ENCODE results near the gene MAPK10.
"Not testable (repeated sequence)": the region's sequence is repeated elsewhere in the genome, so short reads cannot be mapped to it uniquely, and the experiment has no call there.

Gene MAPK10

DNA sequence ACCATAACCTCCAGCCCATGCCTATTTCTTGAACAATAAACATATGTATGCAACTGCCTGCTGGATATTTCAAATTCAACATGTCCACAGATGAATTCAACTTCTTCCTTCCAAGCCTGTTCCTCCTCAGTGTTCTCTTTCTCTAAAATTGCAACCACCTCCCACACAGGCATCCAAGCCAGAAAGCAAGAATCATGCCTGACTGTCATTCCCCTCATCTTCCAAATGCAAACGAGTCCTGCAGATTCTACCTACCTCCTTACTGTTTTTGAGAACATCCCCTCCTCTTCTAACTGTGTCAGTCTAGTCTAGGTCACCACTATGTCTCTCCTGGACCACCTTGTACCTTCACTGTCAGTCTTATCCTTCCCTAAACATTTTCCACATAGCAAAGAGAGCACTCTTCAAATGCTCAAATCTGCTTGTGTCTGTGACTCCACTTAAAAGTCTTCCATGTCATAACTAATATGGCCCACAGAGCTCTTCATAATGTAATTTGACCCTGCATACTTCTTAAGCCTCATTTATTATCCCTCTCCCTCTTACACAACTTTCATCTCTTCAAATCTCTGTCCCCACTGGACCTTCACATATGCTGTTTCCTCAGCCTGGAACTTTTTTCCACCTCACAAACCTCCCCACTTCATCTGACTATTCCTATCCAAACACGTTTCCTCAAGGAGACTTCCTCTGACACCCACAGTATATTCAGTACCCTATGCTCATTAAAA is 25.7 kb downstream of the MAPK10 start:
- no peak overlapping the region for H3K4me3 ChIP-seq (ENCODE audit: low read depth, low read length)
- in situ Hi-C loops (cut with HindIII; ENCODE audit: low sequenced_read_pairs): no loop called here
- no peak for DNase-seq (ENCODE audit: low read depth, low spot score)
- TF ChIP-seq, protein P1, sequence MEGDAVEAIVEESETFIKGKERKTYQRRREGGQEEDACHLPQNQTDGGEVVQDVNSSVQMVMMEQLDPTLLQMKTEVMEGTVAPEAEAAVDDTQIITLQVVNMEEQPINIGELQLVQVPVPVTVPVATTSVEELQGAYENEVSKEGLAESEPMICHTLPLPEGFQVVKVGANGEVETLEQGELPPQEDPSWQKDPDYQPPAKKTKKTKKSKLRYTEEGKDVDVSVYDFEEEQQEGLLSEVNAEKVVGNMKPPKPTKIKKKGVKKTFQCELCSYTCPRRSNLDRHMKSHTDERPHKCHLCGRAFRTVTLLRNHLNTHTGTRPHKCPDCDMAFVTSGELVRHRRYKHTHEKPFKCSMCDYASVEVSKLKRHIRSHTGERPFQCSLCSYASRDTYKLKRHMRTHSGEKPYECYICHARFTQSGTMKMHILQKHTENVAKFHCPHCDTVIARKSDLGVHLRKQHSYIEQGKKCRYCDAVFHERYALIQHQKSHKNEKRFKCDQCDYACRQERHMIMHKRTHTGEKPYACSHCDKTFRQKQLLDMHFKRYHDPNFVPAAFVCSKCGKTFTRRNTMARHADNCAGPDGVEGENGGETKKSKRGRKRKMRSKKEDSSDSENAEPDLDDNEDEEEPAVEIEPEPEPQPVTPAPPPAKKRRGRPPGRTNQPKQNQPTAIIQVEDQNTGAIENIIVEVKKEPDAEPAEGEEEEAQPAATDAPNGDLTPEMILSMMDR (IDR thresholded peaks at IDR 0.05; ENCODE audit: low read depth, low read length): no peak

DNA sequence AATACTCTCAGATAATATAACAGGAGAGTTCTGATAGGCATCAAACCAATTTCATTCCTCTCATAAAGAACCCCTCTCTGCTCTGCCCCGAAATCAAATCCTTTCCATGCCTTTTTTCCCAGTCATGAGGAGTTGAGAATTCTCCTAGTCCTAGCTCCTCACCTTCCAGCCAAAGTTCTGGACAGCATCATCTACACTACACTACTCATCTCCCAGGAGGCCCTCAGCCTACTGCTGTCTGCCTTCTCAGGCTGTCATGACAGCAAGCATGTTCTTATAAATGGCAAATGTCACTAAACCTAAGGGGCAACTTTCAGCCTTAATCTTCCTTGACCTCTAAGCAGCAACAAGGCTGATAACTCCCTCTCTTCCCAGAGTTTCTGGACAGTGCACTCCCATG is 26.6 kb downstream of the MAPK10 start:
- in situ Hi-C loops (cut with HindIII; ENCODE audit: low sequenced_read_pairs): no loop called here
- TF ChIP-seq, protein P1 (IDR thresholded peaks at IDR 0.05; ENCODE audit: low read depth, low read length): no peak
- H3K4me3 ChIP-seq (ENCODE audit: low read depth, low read length): no peak overlapping the region
- no peak for DNase-seq (ENCODE audit: low read depth, low spot score)

DNA sequence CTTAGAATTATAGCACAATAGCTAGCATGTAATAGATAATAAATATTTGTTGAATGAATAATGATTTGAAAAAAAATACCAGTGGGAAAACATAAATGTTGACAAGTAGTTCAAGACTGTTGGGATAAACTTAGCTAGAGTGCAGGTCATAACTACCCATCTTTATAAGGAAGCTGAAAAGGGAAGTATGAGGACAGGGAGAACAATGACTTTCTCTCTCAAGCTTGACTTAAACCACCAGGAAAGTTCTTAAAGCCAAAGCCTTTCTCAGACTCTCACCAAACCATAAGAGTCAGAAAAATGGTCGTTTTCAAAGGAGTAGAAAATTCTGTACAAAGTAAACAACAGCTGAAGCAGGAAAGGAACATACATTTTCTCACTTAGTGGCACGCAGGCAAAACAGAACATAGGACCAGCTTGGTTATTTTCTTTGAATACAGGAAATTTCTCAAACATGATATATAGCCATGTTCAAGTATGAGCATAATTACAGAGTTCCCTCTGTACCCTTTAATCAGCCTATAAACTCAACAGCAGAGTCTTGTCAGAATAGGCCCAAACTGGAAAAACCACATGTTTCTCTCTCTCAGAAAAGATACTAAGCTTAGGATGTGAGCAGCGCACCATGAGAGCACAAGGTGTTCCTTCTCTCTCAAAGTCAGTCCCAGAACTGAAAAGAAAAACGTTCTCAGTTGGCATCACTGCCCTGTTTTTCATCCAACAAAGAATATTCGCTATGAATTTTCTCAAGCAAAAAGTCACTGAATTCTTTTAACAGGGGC is 28.7 kb downstream of the MAPK10 start:
- DNase-seq (ENCODE audit: low read depth, low spot score): no peak
- no peak overlapping the region for H3K4me3 ChIP-seq (ENCODE audit: low read depth, low read length)
- in situ Hi-C loops (cut with HindIII; ENCODE audit: low sequenced_read_pairs): no loop called here
- TF ChIP-seq, protein P1 (IDR thresholded peaks at IDR 0.05; ENCODE audit: low read depth, low read length): no peak

DNA sequence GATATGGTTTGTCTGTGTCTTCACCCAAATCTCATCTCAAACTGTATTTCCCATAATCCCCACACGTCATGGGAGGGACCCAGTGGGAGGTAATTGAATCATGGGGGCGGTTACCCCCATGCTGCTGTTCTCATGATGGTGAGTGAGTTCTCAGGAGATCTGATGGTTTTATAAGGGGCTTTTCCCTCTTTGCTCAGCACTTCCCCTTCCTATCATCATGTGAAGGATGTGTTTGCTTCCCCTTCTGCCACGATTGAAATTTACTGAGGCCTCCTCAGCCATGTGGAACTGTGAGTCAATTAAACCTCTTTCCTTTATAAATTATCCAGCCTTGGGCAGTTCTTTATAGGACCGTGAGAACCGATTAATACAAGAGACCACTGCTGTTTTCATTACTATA is 29.4 kb downstream of the MAPK10 start:
- DNase-seq (ENCODE audit: low read depth, low spot score); in situ Hi-C loops (cut with HindIII; ENCODE audit: low sequenced_read_pairs); H3K4me3 ChIP-seq (ENCODE audit: low read depth, low read length): not testable (repeated sequence)

DNA sequence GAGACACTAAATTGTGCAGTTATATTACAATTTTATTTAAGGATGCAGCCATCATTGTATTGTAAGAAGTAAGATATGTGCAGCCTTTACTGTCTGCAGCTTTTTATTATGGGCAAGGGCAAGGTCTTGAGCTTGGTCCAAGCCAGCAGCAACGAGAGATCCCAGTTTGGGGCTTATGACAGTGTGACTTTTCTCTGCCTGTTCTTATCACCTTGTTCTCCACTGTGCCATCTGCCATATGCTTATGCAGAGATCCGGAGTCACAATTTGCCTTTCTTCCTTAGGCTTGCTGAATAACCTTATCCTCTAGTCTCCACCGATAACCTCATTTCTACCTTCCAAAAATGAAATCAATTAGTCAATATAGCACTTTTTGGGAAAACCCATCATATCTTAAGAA is 30.4 kb downstream of the MAPK10 start:
- in situ Hi-C loops (cut with HindIII; ENCODE audit: low sequenced_read_pairs): no loop called here
- no peak for DNase-seq (ENCODE audit: low read depth, low spot score)
- TF ChIP-seq, protein P1 (IDR thresholded peaks at IDR 0.05; ENCODE audit: low read depth, low read length): no peak
- H3K4me3 ChIP-seq (ENCODE audit: low read depth, low read length): no peak overlapping the region

DNA sequence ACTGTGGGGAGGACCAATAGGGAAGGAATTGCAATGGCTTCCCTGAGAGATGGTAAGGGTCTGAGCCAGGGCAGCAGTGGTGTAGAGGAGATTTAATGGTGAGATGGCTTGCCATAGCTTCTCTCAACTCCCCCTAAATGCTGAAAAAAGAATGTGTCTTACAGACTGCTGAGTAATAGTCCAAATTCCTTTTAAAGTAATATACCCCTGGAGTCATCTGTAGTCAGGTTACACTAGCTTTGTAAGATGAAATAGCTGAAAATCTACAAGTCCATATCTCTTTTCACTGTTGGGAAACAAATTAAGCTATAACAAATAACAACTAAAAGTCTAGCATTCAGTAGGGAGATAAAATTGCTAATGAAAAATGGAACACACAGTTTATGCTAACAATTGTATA is 33.5 kb downstream of the MAPK10 start:
- no peak for DNase-seq (ENCODE audit: low read depth, low spot score)
- TF ChIP-seq, protein P1 (IDR thresholded peaks at IDR 0.05; ENCODE audit: low read depth, low read length): no peak
- no peak overlapping the region for H3K4me3 ChIP-seq (ENCODE audit: low read depth, low read length)
- in situ Hi-C loops (cut with HindIII; ENCODE audit: low sequenced_read_pairs): no loop called here

DNA sequence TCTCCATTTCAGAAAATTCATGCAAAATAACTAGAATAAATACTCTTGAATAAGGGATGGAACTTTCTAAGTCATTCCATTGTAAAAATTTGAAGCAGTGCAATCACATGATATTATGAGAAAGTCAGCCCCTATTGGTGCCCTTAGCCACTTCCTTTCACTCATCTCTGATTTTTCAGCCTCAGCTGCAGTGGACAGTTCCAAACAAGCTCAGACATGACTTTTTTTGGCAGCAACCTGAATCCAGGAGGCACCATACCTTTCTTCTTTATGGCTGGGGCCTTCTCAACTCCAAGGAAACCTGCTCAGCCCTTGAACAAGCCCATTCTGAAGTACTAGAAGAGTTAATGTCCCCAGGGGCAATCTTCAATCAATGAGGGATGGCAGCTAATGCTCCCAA is 40.5 kb downstream of the MAPK10 start:
- DNase-seq (ENCODE audit: low read depth, low spot score): no peak
- TF ChIP-seq, protein P1 (IDR thresholded peaks at IDR 0.05; ENCODE audit: low read depth, low read length): no peak
- in situ Hi-C loops (cut with HindIII; ENCODE audit: low sequenced_read_pairs): no loop called here
- no peak overlapping the region for H3K4me3 ChIP-seq (ENCODE audit: low read depth, low read length)

All from astrocyte of the spinal cord (primary cell).